Ectodermal cell (in vitro differentiated cells): ENCODE results near the gene C11orf52.

Experiments
- H3K27ac ChIP-seq: 2 replicates; pipeline ENCODE4 v1.7.0; 2013; ENCODE audit warnings: mild to moderate bottlenecking, low read depth, low read length; ENCODE audit not compliant: insufficient read depth, poor library complexity, severe bottlenecking
- H3K27me3 ChIP-seq: 2 replicates; pipeline ENCODE4 v1.7.0; 2013; ENCODE audit warnings: mild to moderate bottlenecking, low read length; ENCODE audit not compliant: insufficient read depth, control insufficient read depth, poor library complexity, severe bottlenecking
- H3K36me3 ChIP-seq: one replicate; pipeline ENCODE4 v1.7.0; 2013; ENCODE audit warnings: low read length; ENCODE audit not compliant: control insufficient read depth, insufficient read depth
- H3K4me1 ChIP-seq: one replicate; pipeline ENCODE4 v1.7.0; 2013; ENCODE audit warnings: low read length; ENCODE audit not compliant: control insufficient read depth, insufficient read depth
- H3K4me3 ChIP-seq: 2 replicates; pipeline ENCODE4 v1.7.0; 2013; ENCODE audit warnings: low read depth, low read length, control low read depth; ENCODE audit not compliant: insufficient read depth
- H3K9me3 ChIP-seq: 2 replicates; pipeline ENCODE4 v1.7.0; 2013; ENCODE audit warnings: mild to moderate bottlenecking, low read length, moderate library complexity; ENCODE audit not compliant: control insufficient read depth
- WGBS, 2 experiments: methylation state at CpG; one replicate each; pipeline ENCODE4 v1.1.7; 2013; ENCODE audit warnings: missing lambda C conversion rate in 2 of 2; 5-methylcytosine and 5-hydroxymethylcytosine counted together

C11orf52 gene

DNA sequence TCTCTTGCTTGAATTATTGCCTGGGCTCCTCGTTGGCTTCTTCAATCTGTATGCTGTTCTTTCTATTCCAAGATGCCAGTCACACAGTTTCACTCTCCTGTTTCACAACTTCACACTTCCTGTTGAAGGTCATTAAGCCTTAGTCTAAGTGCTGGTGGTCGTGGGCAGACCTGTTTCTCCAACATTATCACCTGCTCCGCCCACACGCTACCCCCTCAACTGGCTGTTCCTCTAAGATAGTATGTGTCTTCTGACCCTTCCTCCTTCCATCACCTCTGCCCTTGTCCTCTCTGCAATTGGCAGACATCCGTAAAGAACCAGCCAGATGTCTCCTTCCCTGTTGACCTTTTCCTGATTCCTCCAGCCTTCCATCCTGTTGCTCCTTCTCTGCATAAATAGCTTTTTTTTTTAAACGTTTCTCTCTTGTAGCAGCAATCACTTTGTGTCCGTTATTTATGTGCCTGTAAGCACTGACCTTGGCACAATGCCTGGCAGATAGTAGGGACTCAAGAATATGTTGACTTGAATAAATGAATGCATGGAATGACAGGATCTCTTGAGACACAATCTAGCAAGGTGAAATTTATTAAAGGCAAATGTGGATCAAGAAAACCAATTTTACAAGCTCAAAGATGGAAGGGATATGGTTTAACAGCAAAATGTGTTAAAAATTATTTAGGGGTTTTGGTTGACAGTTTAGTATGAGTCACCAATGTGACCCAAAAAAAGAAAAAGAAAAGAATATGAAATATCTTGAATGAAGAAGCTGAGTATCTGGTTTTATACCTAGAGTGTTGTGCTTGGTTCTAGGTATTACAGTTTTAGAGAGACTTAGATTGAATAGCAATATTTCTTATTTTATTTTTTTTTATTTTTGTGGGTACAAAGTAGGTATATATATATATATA lies 31.1 kb downstream of the C11orf52 start:
- Histone ChIP-seq H3K36me3 (no peaks in the 10 kb centered on the region), H3K4me3 (no peak overlapping the region), H3K4me1 (no peaks in the 10 kb centered on the region), H3K9me3 (no peaks in the 10 kb centered on the region), H3K27me3 (no peaks in the 10 kb centered on the region), H3K27ac (no peak overlapping the region)
- WGBS, 2 experiments = 91 to 92% methylated on average over 7 of the region's 7 CpGs

DNA sequence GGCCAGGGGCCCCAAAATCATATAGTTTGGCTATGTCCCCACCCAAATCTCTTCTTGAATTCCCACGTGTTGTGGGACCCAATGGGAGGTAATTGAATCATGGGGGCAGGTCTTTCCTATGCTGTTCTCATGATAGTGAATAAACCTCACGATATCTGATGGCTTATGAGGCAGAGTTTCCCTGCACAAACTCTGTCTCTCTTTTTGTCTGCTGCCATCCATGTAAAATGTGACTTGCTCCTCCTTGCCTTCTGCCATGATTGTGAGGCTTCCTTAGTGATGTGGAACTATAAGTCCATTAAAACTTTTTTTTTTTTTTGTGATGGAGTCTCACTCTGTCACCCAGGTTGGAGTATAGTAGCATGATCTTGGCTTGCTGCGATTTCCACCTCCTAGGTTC lies 32.9 kb downstream of the C11orf52 start:
- 96% methylated on average over 3 of the region's 3 CpGs for WGBS, 2 experiments
- no peak overlapping the region for H3K27ac ChIP-seq
- no peaks in the 10 kb centered on the region for H3K4me1 ChIP-seq
- no peaks in the 10 kb centered on the region for H3K9me3 ChIP-seq
- no peaks in the 10 kb centered on the region for H3K36me3 ChIP-seq
- H3K4me3 ChIP-seq = no peak overlapping the region
- no peaks in the 10 kb centered on the region for H3K27me3 ChIP-seq

DNA sequence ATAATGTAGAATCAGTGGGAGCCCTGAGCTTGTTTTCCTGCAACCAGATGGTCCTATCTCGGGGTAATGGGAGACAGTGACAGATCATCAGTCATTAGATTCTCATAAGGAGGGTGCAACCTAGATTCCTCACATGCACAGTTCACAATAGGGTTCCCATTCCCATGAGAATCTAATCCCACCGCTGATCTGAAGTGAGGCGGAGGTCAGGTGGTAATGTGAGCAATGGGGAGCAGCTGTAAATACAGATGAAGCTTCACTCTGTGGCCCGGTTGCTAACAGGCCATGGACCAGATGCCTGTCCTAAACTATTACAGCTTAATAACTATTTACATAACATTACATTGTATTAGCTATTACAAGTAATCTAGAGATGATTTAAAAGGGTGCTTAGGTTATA lies 35.4 kb downstream of the C11orf52 start:
- Histone ChIP-seq H3K27me3 (no peaks in the 10 kb centered on the region), H3K9me3 (no peaks in the 10 kb centered on the region), H3K4me1 (no peaks in the 10 kb centered on the region), H3K27ac (no peak overlapping the region), H3K4me3 (no peak overlapping the region), H3K36me3 (no peaks in the 10 kb centered on the region)
- WGBS, 2 experiments = 92 to 96% methylated on average over 4 of the region's 4 CpGs

DNA sequence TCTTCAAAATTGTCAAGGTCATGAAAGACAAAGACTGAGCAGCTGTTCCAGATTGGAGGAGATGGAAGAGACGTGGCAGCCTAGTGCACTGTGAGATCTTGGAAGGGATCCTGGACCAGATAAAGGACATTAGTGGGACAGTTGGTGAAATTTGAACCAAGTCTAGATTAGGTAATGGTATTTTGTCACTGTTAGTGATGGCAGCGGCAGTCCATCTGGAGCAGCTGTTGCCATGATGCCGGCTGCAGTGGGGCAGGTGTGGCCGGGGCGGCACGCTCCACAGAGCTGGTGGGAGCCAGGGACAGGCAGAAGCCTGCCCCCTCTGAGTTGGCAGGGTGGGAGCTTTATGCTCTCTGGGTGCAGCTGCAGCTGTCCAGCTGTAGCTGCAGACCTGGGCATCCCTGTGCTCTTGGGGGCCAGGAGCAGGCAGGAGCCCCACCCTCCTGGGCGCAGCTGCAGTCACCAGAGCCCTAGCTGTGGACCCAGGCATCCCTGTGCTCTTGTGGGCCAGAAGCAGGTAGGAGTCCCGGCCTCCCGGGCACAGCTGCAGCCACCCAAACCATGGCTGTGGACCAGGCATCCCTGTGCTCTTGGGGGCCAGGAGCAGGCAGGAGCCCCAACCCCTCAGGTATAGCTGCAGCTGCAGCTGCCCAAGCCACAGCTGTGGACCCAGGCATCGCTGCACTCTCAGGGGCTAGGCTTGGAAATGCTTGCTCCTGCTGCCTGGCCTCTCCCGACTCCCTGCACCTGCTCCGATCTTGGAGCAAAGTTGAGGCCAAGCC lies 39.1 kb downstream of the C11orf52 start:
- H3K36me3 ChIP-seq = no peaks in the 10 kb centered on the region
- H3K4me3 ChIP-seq = no peak overlapping the region
- H3K27ac ChIP-seq = no peak overlapping the region
- no peaks in the 10 kb centered on the region for H3K27me3 ChIP-seq
- no peaks in the 10 kb centered on the region for H3K9me3 ChIP-seq
- 94 to 97% methylated on average over 12 of the region's 12 CpGs for WGBS, 2 experiments
- no peaks in the 10 kb centered on the region for H3K4me1 ChIP-seq

DNA sequence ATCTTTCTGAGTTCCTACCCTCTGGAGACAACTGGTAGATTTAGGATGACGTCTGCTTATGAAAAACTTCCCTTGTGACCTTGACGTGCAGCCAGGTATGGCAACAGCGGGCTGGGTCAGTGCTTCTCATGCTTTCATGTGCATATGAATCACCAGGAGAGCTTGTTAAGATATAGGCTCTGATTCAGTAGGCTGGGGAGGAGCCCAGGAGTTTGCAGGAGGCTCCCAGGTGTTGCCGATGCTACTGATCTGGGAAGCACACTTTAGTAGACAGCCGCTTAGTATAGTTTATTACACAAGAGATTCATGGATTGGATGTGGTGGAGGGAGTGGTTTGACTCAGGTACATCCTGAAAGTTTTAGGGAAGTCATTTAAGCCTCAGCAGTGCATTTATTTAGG lies 42.2 kb downstream of the C11orf52 start:
- H3K4me1 ChIP-seq = no peaks in the 10 kb centered on the region
- no peaks in the 10 kb centered on the region for H3K36me3 ChIP-seq
- H3K4me3 ChIP-seq = no peak overlapping the region
- H3K9me3 ChIP-seq = no peaks in the 10 kb centered on the region
- H3K27ac ChIP-seq = no peak overlapping the region
- H3K27me3 ChIP-seq = no peaks in the 10 kb centered on the region
- 44 to 46% methylated on average over 5 of the region's 5 CpGs for WGBS, 2 experiments

DNA sequence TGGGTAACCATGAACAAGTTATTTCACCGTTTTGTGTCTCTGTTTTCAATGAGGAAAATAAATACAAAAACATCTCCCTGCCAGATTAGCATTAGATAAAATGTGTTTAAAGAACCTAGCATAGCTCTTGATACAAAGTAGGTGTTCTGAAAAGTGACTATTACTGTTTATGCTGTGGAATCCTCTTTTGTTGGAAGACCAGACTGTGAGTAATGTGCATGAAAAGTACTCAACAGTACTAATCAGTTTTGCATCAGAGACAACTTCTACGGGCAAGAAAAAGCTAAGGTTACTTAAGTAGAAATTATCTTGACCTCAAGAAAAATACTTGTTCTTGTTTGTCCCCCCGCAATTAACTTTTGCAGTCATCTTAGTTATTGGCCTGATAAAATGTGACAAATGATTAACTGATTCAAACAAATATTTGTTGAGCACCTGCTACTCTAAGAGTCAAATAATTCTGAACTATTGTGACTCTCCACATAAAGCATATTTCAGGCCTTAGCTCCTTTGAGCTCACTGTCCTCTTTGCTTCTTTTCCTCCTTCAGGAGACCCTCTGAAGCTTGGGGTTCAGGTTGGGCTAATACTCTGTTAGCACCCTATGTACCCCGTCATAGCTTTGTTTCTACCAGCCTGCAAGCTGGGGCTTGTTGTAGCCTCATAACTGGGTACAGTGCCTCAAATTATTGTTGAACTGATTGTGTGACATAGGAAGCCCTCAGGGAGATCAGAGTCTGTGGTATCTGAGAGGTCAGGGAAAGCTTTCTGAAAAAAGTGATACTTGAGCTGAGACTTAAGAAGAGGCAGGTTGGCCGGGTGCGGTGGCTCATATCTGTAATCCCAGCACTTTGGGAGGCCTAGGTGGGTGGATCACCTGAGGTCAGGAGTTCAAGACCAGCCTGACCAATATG lies 42.9 kb downstream of the C11orf52 start:
- WGBS, 2 experiments = 92 to 97% methylated on average over 5 to 6 of the region's 6 CpGs
- no peak overlapping the region for H3K27ac ChIP-seq
- H3K9me3 ChIP-seq = no peaks in the 10 kb centered on the region
- no peaks in the 10 kb centered on the region for H3K4me1 ChIP-seq
- H3K27me3 ChIP-seq = no peaks in the 10 kb centered on the region
- no peaks in the 10 kb centered on the region for H3K36me3 ChIP-seq
- H3K4me3 ChIP-seq = no peak overlapping the region

DNA sequence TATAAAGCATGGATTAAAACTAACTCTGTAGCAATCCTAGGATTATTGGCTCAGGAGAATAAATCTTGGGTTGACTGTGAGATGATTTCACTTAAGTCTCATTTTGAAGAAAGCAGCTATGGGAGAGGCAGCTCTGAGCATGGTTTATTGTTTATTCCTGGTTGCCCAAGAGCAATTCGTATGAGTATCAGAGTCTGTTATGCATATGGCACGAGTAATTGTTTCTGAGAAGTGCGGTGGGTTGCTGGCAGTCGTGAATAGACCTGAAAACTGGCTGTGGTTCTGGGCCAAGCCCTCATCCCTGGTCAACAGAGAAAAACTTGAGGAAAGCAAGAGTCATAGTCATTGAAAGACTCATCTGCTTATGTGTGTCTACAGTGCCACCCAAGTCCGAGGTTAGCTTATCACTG lies 45.2 kb downstream of the C11orf52 start:
- Histone ChIP-seq H3K27me3 (no peaks in the 10 kb centered on the region), H3K9me3 (no peaks in the 10 kb centered on the region), H3K36me3 (no peaks in the 10 kb centered on the region), H3K4me1 (no peaks in the 10 kb centered on the region), H3K4me3 (no peak overlapping the region), H3K27ac (no peak overlapping the region)
- WGBS, 2 experiments = 88 to 89% methylated on average over 5 of the region's 5 CpGs

DNA sequence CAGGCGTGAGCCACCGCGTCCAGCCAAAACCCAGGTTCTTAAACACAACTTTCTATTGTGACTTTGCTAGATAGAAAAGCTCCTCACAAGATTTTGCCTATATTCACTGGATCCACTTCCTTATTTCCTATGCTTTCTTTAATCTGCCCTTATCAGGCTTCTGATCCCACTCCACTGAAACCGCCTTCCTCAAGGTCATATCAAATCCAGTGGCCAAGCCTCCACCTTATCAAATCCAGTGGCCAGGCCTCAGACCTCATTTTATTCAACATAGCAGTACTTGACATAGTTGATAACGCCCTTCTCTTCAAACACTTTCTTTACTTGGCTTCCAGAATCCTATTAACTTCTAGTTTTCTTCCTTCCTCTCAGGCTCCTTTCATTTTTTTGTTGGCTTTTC lies 48.0 kb downstream of the C11orf52 start:
- no peak overlapping the region for H3K4me3 ChIP-seq
- no peaks in the 10 kb centered on the region for H3K9me3 ChIP-seq
- no peak overlapping the region for H3K27ac ChIP-seq
- 92 to 96% methylated on average over 5 of the region's 5 CpGs for WGBS, 2 experiments
- peaks cover 10% of the 10 kb centered on the region for H3K36me3 ChIP-seq
- H3K27me3 ChIP-seq = no peaks in the 10 kb centered on the region
- no peaks in the 10 kb centered on the region for H3K4me1 ChIP-seq

DNA sequence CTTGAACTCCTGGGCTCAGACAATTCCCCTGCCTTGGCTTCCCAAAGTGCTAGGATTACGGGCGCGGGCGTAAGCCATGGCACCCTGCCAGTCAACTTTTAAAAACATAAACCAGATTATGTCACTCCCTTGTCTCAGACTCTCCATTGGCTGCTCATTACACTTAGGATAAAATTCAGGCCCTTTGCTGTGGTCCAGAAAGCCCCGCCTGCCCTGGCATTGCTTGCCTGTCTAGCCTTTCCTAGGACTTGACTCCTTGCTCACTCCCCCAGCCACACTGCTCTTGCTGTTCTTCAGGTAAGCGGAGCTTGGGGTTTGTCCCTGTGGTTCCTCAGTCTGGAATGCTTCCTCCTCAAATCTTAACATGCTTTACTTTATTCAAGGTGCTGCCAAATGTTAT lies 48.9 kb downstream of the C11orf52 start:
- 95 to 96% methylated on average over 6 of the region's 6 CpGs for WGBS, 2 experiments
- Histone ChIP-seq H3K36me3 (peaks cover 14% of the 10 kb centered on the region), H3K27me3 (no peaks in the 10 kb centered on the region), H3K9me3 (no peaks in the 10 kb centered on the region), H3K4me1 (no peaks in the 10 kb centered on the region), H3K4me3 (no peak overlapping the region), H3K27ac (no peak overlapping the region)
